Measurements from ENCODE around the gene KCNJ9. TPM values are rescaled to one million over a fixed set of nuclear protein-coding genes. Genes with fewer than 3 reads are reported as not detected.

The KCNJ9 gene
- total and polyA plus RNA-seq, 2 of the 4 experiments (the other 2 are of a cell fraction) = not detected

DNA sequence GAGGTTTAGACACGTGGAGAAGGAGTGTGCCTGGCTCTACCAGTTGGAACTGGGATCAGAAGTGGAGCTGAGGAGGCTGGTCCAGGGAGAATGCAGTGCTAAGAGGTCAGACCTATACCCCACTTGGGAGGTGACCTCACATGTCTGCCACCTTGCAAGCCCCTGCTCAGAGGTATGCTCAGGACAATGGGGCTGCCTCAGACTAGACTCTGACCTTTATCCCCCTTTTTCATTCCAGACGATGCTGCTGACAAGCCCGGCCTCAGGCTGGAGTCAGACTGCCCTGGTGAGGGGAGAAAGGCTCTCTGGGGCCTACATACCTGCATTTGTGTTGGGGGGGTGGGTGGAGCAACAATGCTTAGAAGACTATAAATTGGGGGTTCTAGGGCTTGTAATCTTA, 16.6 kb upstream of the KCNJ9 start:
- H4K91ac ChIP-seq (ENCODE audit: insufficient read depth, low read depth, low read length) = no peak overlapping the region
- no peak overlapping the region for H3K4ac ChIP-seq (ENCODE audit: low read depth, low read length)
- H3K23ac ChIP-seq (ENCODE audit: low read depth, low read length) = no peak overlapping the region
- BruUV-seq (replicated peaks) = no TSS peak
- H3K56ac ChIP-seq (ENCODE audit: extremely low read depth, insufficient read depth, low read length) = no peak overlapping the region
- CTCF ChIA-PET = interaction anchor here (1.2 kb wide), 1 partner anchor 18 kb away, joined by 3 read pairs; no protein-coding TSS in a partner anchor
- H2AK5ac ChIP-seq (ENCODE audit: low read depth, low read length) = no peak overlapping the region
- no peak overlapping the region for H2BK20ac ChIP-seq (ENCODE audit: low read depth, low read length)
- H3K27ac ChIP-seq (ENCODE audit: insufficient read depth, low read length) = no peak overlapping the region
- H2AK9ac ChIP-seq (replicated peaks; ENCODE audit: low read depth, low read length, poor library complexity) = no peak overlapping the region
- no peak overlapping the region for H3K9ac ChIP-seq (ENCODE audit: low read depth, low read length)
- no peak overlapping the region for H4K8ac ChIP-seq (ENCODE audit: low read depth in 2 of 2, low read length in 2 of 2)
- dilution Hi-C loops (cut with HindIII; ENCODE audit: low sequenced_read_pairs, unreplicated experiment) (no loop called here), in situ Hi-C loops (cut with MboI; ENCODE audit: low sequenced_read_pairs) (no loop called here), intact Hi-C loops (cut with micrococcal nuclease) (no loop called here)
- no peak overlapping the region for H3K4me3 ChIP-seq (ENCODE audit: insufficient read depth, low read depth, low read length)
- no peak overlapping the region for H3K18ac ChIP-seq (ENCODE audit: low read depth, low read length)
- no peaks in the 10 kb centered on the region for H3K9me3 ChIP-seq (ENCODE audit: control insufficient read depth, insufficient read depth, low read length)
- ATAC-seq (ENCODE audit: low read depth) (no peak), DNase-seq (no peak)
- no CpG with 5 or more reads among the region's 3 CpGs for WGBS, 2 experiments (ENCODE audit: extremely low coverage in 2 of 2, insufficient read length in 1 of 2)
- no peak overlapping the region for H2BK120ac ChIP-seq (ENCODE audit: low read depth, low read length)
- H3K9me1 ChIP-seq (ENCODE audit: insufficient read depth, low read length) = no peaks in the 10 kb centered on the region
- no peak overlapping the region for H4K5ac ChIP-seq (ENCODE audit: low read depth, low read length)
- no peak for TF ChIP-seq RCOR1 (IDR thresholded peaks at IDR 0.05; ENCODE audit: insufficient replicate concordance, low read length)
- no peak for TF ChIP-seq CHD1 (IDR thresholded peaks at IDR 0.05; ENCODE audit: low read depth, low read length)
- no peak for TF ChIP-seq NFE2L2 (IDR thresholded peaks at IDR 0.05; ENCODE audit: low read depth, low read length)
- TF ChIP-seq SMC3 (IDR thresholded peaks at IDR 0.05; ENCODE audit: low read depth, low read length) = no peak
- TF ChIP-seq, protein P1, sequence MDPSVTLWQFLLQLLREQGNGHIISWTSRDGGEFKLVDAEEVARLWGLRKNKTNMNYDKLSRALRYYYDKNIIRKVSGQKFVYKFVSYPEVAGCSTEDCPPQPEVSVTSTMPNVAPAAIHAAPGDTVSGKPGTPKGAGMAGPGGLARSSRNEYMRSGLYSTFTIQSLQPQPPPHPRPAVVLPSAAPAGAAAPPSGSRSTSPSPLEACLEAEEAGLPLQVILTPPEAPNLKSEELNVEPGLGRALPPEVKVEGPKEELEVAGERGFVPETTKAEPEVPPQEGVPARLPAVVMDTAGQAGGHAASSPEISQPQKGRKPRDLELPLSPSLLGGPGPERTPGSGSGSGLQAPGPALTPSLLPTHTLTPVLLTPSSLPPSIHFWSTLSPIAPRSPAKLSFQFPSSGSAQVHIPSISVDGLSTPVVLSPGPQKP (IDR thresholded peaks at IDR 0.05; ENCODE audit: borderline replicate concordance, low read depth, low read length) = no peak
- no peak for TF ChIP-seq RAD21 (IDR thresholded peaks at IDR 0.05; ENCODE audit: low read length)
- TF ChIP-seq BHLHE40 (IDR thresholded peaks at IDR 0.05; ENCODE audit: low read depth, low read length) = no peak
- no peak for TF ChIP-seq MXI1 (IDR thresholded peaks at IDR 0.05; ENCODE audit: borderline replicate concordance, low read depth, low read length)
- TF ChIP-seq, protein P2, sequence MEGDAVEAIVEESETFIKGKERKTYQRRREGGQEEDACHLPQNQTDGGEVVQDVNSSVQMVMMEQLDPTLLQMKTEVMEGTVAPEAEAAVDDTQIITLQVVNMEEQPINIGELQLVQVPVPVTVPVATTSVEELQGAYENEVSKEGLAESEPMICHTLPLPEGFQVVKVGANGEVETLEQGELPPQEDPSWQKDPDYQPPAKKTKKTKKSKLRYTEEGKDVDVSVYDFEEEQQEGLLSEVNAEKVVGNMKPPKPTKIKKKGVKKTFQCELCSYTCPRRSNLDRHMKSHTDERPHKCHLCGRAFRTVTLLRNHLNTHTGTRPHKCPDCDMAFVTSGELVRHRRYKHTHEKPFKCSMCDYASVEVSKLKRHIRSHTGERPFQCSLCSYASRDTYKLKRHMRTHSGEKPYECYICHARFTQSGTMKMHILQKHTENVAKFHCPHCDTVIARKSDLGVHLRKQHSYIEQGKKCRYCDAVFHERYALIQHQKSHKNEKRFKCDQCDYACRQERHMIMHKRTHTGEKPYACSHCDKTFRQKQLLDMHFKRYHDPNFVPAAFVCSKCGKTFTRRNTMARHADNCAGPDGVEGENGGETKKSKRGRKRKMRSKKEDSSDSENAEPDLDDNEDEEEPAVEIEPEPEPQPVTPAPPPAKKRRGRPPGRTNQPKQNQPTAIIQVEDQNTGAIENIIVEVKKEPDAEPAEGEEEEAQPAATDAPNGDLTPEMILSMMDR (conservative IDR thresholded peaks at IDR 0.05; ENCODE audit: low read depth, low read length) = no peak
- no peak for TF ChIP-seq MAZ (IDR thresholded peaks at IDR 0.05; ENCODE audit: borderline replicate concordance, low read depth, low read length)
- TF ChIP-seq, protein P3, sequence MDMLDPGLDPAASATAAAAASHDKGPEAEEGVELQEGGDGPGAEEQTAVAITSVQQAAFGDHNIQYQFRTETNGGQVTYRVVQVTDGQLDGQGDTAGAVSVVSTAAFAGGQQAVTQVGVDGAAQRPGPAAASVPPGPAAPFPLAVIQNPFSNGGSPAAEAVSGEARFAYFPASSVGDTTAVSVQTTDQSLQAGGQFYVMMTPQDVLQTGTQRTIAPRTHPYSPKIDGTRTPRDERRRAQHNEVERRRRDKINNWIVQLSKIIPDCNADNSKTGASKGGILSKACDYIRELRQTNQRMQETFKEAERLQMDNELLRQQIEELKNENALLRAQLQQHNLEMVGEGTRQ (IDR thresholded peaks at IDR 0.05; ENCODE audit: low read depth, low read length) = no peak
- no peak for TF ChIP-seq FOS (IDR thresholded peaks at IDR 0.05; ENCODE audit: low read depth, low read length)
- no peak for TF ChIP-seq POLR2A (IDR thresholded peaks at IDR 0.05; ENCODE audit: low read depth, low read length)
- TF ChIP-seq CEBPB (IDR thresholded peaks at IDR 0.05; ENCODE audit: low read depth, low read length) = no peak
- TF ChIP-seq RFX5 (IDR thresholded peaks at IDR 0.05; ENCODE audit: low read depth, low read length) = no peak
- no peak for TF ChIP-seq MAFK (IDR thresholded peaks at IDR 0.05; ENCODE audit: low read depth, low read length)
- H2AFZ ChIP-seq (replicated peaks; ENCODE audit: low read length, poor library complexity) = no peak overlapping the region
- no peaks in the 10 kb centered on the region for H3K36me3 ChIP-seq (ENCODE audit: control insufficient read depth, insufficient read depth, low read length)
- no peaks in the 10 kb centered on the region for H4K20me1 ChIP-seq (ENCODE audit: insufficient read depth, low read length)
- H3K79me1 ChIP-seq (ENCODE audit: low read depth in 1 of 2, low read length in 2 of 2) = no peaks in the 10 kb centered on the region
- no peaks in the 10 kb centered on the region for H3K4me1 ChIP-seq (ENCODE audit: control insufficient read depth, insufficient read depth, low read length)
- no peak overlapping the region for H2BK15ac ChIP-seq (ENCODE audit: low read depth, low read length)
- H3K14ac ChIP-seq (replicated peaks; ENCODE audit: low read depth, low read length) = no peak overlapping the region
- H2BK5ac ChIP-seq (ENCODE audit: low read depth, low read length, poor library complexity, severe bottlenecking) = no peak overlapping the region
- H3K27me3 ChIP-seq (ENCODE audit: control insufficient read depth, insufficient read depth, low read length) = peaks cover 70% of the 10 kb centered on the region
- no peak overlapping the region for H3K4me2 ChIP-seq (ENCODE audit: low read depth, low read length)
- POLR2A ChIA-PET (ENCODE audit: unreplicated experiment) = no interaction called here

Data from IMR-90 (cell line).